Occipital lobe (tissue), 2 donors: ENCODE data around the gene SURF4. TPM values are rescaled to one million over a fixed set of nuclear protein-coding genes. Genes with fewer than 3 reads are reported as not detected.
"Not testable (repeated sequence)": the region's sequence is repeated elsewhere in the genome, so short reads cannot be mapped to it uniquely, and the experiment has no call there.

ENCODE experiments used
- DNase-seq: peaks from one replicate; lab custom pipeline; 2025; lab: John Stamatoyannopoulos, UW
- total RNA-seq: library from RNA; depleted of rRNA; stranded (reverse); fragments of >200 nt; gene quantifications from one replicate; pipeline ENCODE4 v1.2.3, GENCODE V29; 2014

Gene SURF4
- total RNA-seq, 1 donor from 2014 or later = 88.6 TPM

GRCh38 chr9:133335924-133336811, 39.7 kb downstream of the SURF4 start, which contains the start of gene SURF6:
TSS of gene SURF6 (minus strand) at chr9:133336188. CDS start at chr9:133336132, 56 bp downstream.
- DNase-seq = peak; percentile 89

- DNase-seq = not testable (repeated sequence)
These were observed 41.0 kb downstream of the SURF4 start for GRCh38 chr9:133334888-133335287.

- no peak for DNase-seq
These were observed 41.7 kb downstream of the SURF4 start for GRCh38 chr9:133334161-133334560.

DNA sequence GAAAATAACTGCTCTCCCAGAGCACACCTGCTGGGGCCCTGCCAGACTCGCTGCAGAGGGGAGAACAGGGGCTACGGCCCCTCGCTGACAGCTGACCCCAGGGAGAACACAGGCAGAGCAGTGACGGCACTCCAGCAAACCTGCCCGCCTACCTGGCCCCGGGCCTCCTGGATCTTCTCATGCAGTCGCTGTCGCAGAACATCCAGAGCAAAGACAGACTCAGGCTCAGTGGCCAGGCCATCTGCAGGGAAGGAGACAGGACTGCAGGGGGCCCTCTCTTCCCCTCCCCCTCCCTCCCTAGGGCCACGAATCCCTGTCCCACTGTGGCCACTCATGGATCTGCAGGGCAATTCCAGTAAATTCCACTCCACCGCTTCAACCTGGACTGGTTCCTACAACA, 42.3 kb downstream of the SURF4 start:
- DNase-seq = no peak

- DNase-seq = no peak
These were observed 42.8 kb downstream of the SURF4 start for GRCh38 chr9:133333011-133333410.

DNA sequence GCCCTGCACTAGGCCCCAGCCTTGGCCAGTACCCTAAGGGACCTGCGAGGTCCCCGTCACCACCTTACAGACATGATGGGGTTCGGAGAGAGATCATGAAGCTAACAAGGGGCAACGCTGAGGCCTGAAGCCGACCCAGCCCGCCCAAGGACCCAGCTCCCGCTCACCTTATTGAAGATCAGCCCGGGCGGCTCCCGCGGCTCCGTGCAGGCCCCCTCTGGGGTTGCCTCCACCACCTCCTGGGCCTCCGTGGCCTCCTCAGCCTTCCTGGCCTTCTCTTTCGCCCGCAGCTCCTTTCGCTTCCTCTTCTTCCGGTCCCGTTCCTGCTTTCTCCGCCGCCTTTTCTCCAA, 43.5 kb downstream of the SURF4 start:
- DNase-seq = no peak

DNA sequence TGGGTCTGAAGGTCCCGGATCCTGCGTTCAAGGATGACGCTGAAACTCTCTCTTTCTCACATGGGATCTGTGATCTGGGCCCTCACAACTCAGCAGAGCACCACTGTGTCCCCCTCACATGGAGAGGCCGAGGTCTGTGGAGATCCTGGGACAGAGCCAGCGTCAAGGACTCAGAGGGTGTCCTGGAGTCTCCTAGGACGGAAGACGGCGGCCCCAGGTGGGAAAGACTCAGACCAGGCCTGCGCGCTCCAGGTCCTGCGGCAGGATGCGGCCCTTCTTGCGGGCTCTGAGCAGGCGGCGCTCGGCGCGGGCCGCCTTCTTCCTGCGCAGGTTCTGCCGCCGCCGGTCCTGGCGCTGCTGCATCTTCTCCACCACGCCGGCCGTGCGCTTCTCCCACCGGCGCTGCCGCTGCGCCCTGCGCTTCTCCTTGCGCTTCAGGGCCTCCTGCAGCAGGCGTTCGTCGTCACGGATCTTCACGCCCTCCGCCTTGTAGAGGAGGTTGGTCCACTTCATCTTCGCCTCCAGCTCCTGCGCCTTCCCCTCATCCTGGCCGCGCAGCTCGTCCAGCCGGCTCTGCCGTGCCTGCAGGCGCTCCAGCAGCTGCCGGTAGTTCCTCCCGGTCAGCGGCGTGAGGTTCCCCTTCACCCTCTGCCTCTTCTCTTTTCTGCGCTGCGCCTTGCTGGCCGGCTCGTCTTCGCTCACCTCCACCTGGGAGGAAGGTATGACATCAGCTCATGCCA, 44.0 kb downstream of the SURF4 start:
- no peak for DNase-seq

- DNase-seq = no peak
These were observed 44.6 kb downstream of the SURF4 start for GRCh38 chr9:133331221-133331620.

DNA sequence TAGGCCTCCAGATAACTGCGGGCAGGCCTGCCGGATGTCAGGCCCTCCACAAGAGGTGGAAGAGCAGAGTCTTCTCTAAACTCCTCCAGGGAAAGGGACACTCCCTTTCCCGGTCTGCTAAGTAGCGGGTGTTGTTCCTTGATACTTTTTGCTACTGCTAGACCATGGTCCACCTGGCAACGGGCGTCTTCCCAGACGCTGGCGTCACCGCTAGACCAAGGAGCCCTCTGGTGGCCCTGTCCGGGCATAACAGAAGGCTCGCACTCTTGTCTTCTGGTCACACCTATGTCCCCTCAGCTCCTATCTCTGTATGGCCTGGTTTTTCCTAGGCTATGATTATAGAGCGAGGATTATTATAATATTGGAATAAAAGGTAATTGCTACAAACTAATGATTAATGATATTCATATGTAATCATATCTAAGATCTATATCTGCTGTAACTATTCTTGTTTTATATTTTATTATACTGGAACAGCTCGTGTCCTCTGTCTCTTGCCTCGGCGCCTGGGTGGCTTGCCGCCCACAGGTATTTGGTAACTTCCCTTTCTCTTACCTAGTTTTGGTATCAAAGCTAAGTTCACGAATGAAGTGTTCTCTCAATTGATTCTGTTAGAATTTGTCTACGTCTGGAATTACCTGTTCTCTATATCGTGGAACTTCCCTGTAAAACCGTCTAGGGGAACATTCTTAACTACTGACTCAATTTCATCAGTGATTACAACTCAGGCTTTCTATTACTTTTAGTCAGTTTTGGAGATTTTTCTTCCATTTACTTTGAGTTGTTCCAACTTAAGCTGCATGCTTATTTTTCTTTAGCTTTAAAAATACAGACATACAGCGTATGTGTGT, 46.3 kb downstream of the SURF4 start:
- not testable (repeated sequence) for DNase-seq

DNA sequence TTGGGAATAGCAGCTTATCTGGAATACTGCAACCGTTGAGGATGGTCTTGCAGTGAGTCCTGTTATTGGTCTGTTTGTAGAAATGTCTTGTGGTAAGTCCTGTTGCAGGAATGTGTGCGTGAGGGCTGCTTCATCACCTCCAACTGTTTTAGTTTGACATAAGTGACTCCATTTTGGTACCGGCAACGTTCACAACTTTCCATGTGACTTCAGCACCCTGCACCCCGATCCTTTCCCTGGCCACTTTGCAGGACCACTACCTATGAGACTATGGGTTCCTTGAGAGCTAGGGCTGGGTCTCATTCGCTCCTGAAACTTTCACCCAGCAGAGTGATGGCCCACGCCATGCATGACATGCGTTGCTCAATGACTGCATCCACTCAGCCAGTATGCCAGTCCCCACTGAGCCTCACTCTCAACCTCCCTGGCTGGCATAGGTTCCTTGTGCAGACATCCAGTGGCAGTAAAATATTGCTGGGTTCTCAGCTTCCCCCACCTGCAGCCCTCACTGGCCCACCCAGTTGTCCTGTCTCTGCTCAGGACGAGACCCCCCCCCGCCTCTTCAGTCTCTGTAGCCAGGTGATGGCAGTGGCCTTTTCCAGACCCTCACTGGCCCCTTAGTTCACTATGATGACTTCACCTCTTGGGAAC, 47.9 kb downstream of the SURF4 start:
- no peak for DNase-seq

DNA sequence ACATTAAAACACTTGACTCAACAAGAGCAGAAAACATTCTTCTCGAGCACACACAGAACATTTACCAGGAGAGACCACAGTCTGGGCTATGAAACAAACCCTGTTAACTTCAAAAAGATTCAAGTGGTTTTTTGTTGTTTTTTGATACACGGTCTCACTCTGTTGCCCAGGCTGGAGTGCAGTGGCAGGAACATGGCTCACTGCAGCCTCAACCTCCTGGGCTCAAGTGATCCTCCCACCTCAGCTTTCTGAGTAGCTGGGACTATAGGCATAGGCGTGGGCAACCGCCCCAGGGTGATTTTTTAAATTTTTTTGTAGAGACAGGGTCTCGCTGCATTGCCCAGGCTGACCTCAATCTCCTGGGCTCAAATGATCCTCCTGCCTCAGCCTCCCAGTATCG, 48.8 kb downstream of the SURF4 start:
- not testable (repeated sequence) for DNase-seq

GRCh38 chr9:133323991-133324703, 51.7 kb downstream of the SURF4 start:
- no peak for DNase-seq

GRCh38 chr9:133323211-133323610, 52.6 kb downstream of the SURF4 start:
- no peak for DNase-seq

- no peak for DNase-seq
These were observed 53.2 kb downstream of the SURF4 start for GRCh38 chr9:133322701-133323100.

DNA sequence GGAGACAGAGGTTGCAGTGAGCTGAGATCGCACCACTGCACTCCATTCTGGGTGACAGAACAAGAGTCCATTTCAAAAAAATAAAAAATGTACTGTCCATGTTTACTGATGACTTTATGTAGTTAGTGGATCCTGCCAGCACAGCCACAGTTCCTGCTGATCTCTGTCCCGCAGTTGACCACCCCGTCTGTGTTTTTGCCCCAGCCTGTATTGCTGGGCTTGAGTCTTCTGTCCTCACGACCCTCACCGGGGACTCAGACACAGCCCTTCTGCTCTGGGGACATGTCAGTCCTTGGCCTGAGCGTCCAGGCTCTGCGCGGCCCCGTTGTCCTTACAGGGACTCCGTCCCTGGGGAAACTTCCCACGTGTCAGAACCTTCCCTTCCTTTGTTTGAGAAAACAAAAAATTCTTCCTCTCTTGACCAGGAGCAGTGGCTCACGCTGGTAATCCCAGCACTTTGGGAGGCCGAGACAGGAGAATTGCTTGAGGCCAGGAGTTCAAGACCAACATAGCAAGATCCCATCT, 54.4 kb downstream of the SURF4 start:
- no peak for DNase-seq

GRCh38 chr9:133320421-133320881, 55.4 kb downstream of the SURF4 start:
- no peak for DNase-seq

DNA sequence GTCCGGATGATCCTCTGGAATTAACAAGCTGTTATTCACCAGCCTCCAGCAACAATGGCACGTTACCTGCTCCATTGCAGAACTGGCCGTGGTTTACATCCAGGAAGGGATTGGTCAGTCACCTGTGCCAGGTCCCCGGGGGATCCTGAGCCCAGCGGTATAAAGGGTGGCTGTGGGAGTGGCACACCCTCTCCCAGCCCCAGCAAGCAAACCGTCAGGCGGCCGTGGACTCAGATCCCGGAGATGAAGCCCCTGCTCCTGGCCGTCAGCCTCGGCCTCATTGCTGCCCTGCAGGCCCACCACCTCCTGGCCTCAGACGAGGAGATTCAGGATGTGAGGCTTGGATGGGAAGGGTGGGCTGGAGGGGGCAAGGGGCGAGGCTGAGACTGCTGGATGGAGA, 58.3 kb downstream of the SURF4 start:
- DNase-seq = not testable (repeated sequence)

GRCh38 chr9:133315997-133316396, 59.9 kb downstream of the SURF4 start:
- no peak for DNase-seq
